GM21360 (cell line): Measurements from ENCODE around the gene ASTN2.
"Not testable (repeated sequence)": the region's sequence is repeated elsewhere in the genome, so short reads cannot be mapped to it uniquely, and the experiment has no call there.

Source experiments
- ATAC-seq: cut with Tn5 transposase; IDR thresholded peaks from one replicate; pipeline ENCODE4 v1.9.1; 2021; ENCODE audit warnings: mild to moderate bottlenecking, moderate library complexity; ENCODE audit not compliant: unreplicated experiment

The ASTN2 gene

DNA sequence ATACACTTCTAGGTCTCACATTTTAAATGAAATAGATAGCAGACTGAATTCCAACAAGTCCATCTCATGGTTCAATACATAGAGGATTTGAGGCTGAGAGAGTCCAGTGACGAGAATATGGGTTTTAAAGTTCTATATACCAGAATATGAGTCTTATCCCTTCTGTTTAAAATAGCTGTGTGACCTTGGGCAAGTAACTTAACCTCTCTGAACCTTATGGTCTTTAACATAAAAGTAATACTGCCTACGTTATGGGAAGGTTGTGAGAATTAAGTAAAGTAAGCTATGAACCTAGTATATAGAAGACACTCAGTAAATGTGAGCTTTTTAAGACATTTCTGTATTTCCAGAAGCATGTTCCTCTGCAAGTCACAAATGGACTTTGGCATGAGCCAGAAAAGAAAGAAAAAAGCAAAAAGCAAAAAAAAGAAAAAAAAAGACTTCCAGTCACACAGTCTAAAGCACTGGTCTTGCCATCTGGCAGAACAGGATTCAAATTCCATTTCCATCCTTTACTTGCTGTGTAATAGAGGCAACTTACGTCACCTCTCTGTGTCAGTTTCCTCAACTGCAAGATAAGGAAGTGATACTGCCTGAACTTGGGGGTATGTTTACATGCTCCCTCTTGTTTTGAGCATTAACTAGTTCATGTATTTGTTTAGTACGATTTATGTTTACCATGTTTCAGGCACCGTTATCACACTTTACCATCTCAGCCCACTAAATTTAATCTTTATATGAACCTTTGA lies 479.5 kb downstream of the ASTN2 start:
- ATAC-seq: peak; percentile 73

GRCh38 chr9:116934131-116934530 lies 480.7 kb downstream of the ASTN2 start:
- no peak for ATAC-seq

- no peak for ATAC-seq
Observed at GRCh38 chr9:116933251-116933650, 481.6 kb downstream of the ASTN2 start.

GRCh38 chr9:116929621-116930020 lies 485.2 kb downstream of the ASTN2 start:
- no peak for ATAC-seq

DNA sequence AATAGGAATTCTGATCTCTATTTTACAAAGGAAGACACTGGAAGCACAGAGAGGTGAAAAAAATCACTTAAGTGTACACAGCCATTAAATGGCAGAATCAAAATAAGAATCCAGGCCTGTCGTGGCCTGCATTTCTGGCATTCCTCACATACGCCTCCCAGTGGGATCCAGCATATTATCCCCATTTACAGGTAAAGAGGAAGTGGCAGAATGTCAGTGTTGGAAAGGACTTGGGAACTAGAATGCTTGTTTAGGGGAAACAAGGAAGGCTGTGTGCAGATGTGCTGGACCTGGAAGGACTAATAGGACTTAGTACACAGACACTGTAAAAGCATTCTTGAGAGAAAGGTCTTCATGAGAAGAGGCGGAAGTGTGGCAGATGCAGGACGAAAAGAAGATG lies 486.0 kb downstream of the ASTN2 start:
- ATAC-seq: no peak

DNA sequence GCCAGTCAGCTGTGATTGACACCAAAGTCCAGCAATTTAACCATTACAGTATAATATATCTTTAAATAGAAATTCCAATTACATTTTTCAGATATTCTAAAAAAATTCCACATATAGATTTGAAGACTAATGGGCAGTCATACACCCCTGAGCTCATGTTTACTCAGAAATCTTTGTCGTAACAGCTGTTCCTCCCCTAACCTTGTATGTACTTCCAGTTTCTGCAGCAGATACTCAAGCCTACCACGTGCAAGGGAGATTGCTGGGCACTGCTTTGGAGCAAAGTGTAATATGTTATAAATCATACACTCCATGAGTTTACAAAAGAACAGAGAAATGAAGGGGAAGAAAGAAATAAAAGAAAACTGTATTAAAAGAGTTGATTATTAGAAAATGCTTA lies 486.6 kb downstream of the ASTN2 start:
- peak; percentile 51 for ATAC-seq

- no peak for ATAC-seq
Observed at GRCh38 chr9:116927726-116928125, 487.1 kb downstream of the ASTN2 start.

DNA sequence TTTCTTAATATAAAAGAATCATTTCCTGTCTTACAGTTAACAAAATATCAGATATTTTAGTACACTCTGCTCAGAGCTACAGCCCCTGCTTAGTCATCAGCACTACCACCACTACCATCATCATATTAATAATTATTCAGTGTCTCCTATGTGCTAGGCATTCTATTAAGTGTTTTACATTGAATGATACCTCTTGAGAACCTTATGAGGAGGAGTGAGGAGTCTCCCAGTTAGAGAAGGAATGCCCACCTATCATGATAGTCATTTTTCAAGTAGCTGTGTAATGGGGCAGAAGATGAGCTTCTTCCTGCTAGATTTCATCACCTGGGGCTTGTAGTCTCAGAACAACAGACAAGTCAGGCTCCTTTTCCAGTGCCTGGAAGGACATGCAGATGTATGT lies 489.7 kb downstream of the ASTN2 start:
- ATAC-seq: no peak

- no peak for ATAC-seq
Observed at GRCh38 chr9:116924462-116925110, 490.3 kb downstream of the ASTN2 start.

- not testable (repeated sequence) for ATAC-seq
Observed at GRCh38 chr9:116917895-116918508, 496.9 kb downstream of the ASTN2 start.

GRCh38 chr9:116913536-116913935 lies 501.3 kb downstream of the ASTN2 start:
- ATAC-seq: no peak

DNA sequence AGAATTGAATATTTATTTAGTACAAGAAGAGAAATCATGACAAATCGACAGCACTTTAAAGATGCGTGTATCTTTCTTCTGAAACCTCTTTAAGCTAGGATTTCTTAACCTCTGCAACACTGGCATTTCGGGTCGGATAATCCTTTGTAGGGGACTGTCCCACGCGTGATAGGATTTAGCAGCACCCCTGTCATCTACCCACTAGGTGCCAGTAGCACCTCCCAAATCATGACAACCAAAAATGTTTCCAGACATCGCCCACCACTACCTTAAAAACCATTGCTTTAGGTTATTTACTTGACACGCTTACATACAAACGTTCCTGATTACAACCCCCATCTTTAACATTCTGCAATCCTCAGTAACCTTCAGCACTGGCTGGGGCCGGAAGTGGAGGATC lies 504.7 kb downstream of the ASTN2 start:
- no peak for ATAC-seq

GRCh38 chr9:116907989-116908388 lies 506.9 kb downstream of the ASTN2 start:
- ATAC-seq: peak; percentile 44

GRCh38 chr9:116905171-116905588 lies 509.7 kb downstream of the ASTN2 start:
- no peak for ATAC-seq

GRCh38 chr9:116904165-116904564 lies 510.7 kb downstream of the ASTN2 start:
- no peak for ATAC-seq

DNA sequence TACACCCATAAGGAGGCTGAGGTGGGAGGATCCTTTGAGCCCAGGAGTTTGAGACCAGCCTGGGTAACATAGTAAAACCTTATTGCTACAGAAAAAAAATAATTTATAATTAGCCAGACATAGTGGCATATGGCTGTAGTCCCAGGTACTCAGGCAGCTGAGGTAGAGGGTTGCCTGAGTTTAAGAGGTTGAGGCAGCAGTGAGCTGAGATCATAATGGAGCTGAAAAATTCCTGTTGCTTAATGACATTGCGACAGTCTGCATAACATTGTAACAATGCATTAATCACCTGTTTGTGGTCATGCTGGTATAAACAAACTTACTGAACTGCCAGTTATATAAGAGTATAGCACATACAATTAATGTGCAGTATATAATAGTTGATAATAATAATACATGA lies 513.6 kb downstream of the ASTN2 start:
- ATAC-seq: no peak

- no peak for ATAC-seq
Observed at GRCh38 chr9:116900543-116900942, 514.3 kb downstream of the ASTN2 start.

DNA sequence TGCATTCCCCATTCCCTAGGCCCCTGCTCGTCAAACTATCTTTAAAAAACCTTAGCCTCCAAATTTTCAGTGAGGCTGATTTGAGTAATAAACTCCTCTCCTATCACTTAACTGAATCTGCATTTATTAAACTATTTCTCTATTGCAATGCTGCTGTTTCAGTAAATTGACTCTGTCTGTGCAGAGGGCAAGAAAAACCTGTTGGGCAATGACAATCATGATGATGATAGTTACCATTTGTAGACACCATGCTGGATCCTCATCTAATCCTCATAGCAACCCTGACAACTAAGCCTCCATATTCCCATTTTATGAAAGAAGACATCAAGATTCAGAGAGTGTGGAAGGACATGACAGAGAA lies 514.9 kb downstream of the ASTN2 start:
- ATAC-seq: no peak

DNA sequence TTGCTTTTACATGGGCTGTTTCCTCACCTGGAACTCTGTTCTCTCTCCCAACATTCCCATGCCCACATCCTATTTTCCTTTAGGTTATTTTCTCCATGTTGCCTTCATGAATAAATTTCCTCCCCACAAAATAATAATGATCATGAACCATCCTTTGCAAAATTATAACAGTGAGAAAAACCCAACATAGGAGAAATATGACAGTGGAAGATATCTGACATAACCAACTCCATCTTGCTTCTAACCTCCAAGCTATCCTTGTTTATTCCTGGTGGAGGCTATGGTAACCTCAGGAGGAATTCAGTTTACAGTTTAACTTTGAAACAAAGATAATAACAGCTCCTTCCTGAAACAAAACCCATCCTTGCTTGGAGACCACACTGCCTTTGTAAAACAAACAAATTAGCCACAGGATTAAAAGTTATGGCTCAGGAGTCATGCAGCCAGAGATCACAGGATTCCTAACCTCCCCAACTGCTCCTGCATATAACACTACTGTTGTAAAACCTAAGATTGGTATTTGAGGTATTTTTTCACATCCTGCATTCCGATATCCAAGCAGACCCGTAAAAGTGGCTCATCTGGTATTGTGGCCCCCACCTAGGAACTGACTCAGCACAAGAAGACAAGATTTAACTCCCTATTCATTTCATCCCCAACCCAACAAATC lies 515.4 kb downstream of the ASTN2 start:
- ATAC-seq: no peak

GRCh38 chr9:116898131-116898530 lies 516.7 kb downstream of the ASTN2 start:
- ATAC-seq: not testable (repeated sequence)

DNA sequence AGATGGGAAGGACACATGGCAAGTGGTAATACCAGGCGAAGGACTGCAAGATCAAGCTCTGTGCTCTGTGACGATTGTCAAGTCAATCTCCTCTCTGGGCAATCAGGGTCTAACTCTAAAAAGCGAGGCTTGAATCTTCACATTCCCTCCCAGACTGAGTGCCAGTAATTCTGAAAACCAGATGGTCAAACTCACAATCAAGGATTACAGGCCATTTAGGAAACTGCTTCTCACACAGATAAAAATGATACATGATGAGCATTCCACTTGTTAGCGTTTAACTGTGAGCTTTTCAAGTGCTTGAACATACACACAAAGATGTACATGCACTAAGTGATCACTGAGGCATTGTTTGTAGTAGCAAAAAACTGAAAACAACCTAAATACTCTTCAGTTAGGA lies 517.7 kb downstream of the ASTN2 start:
- no peak for ATAC-seq

- ATAC-seq: no peak
Observed at GRCh38 chr9:116895961-116896360, 518.9 kb downstream of the ASTN2 start.
